D341Med (cell line): ENCODE measurements around the gene VASN.
"Not testable (repeated sequence)": the region's sequence is repeated elsewhere in the genome, so short reads cannot be mapped to it uniquely, and the experiment has no call there.

ENCODE experiments used
- DNase-seq: peaks from one replicate; pipeline ENCODE4 v3.0.0; 2012; ENCODE audit warnings: low spot score

The VASN gene

DNA sequence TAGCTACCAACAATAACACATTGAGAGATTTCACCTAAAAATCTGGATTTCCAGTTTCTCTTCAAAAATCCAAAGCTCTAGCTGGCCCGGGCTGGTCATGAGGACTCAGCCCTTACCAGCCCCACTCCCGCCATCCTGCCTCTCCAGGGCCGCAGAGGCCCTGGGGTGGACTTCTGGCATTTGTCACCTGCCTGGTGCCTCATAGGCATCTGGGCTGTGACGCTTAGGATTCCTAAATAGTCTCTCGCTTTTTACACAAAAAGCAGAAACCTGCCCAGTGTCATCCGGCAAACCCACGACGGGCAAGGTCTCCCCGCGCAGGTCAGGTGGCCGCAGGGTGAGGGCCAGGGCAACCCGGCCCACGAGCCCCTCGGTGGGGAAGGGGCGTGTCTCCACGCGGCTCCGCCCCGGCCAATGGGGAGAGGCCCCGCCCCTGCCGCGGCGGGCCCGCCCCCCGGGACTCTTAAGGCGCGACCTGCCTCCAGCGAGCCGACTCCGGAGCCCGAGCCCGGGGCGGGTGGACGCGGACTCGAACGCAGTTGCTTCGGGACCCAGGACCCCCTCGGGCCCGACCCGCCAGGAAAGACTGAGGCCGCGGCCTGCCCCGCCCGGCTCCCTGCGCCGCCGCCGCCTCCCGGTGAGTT, at the start of gene VASN:
Gene VASN, plus strand, starts transcription at position 492 of the 644 bp plus-strand sequence. CDS start 9,030 bp downstream, outside the sequence.
- peak; percentile 97 for DNase-seq

- DNase-seq: no peak
These were observed 49.3 kb upstream of the VASN start for GRCh38 chr16:4322121-4323052.

GRCh38 chr16:4323071-4323844, 48.4 kb upstream of the VASN start:
- no peak for DNase-seq

DNA sequence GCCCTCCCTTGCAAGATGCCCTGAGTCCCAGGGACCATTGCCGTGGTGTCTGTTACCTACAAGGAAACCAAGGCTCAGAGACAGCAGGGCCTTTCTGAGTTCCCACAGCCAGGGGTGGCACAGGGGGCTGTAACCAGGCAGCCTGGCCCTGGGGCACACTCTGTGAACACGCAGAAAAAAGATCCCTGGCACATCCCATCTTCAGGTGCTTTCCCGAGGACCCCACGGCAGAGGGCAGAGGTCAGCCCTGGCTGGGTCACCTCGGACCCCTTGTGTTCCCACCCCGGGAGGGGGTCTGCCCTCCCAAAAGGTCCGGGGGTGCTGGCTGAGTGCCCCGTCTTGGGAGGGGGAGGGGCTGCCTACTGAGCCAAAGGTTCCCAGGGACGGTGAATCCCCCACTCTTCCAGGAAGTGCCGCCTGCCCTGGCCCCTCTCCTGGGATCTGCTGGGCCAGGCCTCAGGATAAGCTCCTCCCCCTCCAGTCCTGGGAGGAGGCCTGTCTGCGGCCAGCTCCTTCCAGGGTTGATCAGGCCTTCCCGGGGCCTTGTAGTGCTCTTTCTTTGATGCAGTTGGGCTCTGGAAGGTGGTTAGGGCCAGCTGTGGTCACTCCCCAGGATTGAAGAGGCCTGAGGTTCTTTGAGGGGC, 47.7 kb upstream of the VASN start:
- DNase-seq: peak; percentile 64

DNA sequence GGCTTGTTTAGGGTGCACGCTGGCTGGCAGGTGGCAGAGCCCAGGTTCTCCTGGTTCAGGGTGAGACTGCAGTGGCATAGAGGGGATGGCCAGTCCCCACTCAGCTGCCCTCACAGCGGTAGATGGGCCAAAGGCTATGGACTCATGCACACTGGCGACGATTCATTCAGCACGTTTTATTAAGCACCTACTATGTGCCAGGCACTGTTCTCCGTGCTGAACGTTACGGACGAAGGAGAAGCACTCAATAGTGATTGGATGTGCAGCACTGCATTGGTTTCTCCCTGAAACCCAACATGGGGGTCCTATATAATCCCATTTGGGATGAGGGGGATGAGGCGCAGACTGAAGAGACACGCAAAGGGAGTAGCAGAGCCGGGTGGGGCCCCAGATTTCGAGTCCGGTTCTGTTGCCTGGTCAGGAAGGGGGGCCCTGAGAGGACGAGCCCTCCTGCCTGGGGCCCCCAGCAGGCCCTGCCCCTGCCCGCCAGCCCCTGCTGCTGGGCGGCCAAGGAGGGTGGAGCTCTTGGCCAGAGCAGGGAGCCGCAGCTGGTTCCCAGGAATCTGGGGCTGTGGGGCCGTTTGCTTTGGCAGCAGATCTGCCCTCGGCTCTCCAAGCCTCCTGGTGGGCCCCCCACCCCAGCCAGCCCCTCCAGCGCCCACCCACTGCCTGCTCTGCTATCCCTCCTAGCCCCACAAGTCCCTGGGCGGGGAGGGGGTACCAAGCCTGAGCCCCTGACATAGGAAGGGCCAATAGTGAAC, 47.0 kb upstream of the VASN start:
- no peak for DNase-seq

DNA sequence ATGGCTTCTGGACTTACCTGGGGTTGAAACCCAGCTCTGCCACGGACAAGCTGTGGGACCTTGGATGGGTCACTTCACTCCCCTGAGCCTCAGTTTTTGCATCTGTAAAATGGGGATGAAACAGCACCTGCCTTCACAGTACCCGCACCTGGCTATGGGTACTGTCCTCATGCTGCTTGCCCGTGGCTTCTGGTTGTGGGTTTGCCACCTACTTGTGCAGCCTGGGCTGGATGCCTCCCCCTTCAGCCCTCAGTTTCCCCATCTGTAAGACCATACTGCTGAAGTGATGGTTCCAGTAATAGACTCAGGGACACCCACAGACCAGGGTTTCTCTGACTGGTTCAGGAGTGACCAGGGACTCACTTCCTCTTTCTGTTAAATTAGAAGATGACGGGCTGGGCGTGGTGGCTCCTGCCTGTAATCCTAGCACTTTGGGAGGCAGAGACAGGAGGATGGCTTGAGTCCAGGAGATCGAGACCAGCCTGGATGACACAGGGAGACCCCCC, 46.3 kb upstream of the VASN start:
- DNase-seq: no peak

GRCh38 chr16:4327386-4328045, 44.1 kb upstream of the VASN start:
- DNase-seq: no peak

- DNase-seq: no peak
These were observed 43.4 kb upstream of the VASN start for GRCh38 chr16:4328046-4328781.

- no peak for DNase-seq
These were observed 42.6 kb upstream of the VASN start for GRCh38 chr16:4328782-4329775.

- peak; percentile 89 for DNase-seq
These were observed 41.3 kb upstream of the VASN start for GRCh38 chr16:4330277-4330874.

GRCh38 chr16:4332083-4332482, 39.6 kb upstream of the VASN start:
- no peak for DNase-seq

GRCh38 chr16:4332623-4333307, 38.9 kb upstream of the VASN start:
- DNase-seq: no peak

- DNase-seq: no peak
These were observed 38.4 kb upstream of the VASN start for GRCh38 chr16:4333308-4333638.

DNA sequence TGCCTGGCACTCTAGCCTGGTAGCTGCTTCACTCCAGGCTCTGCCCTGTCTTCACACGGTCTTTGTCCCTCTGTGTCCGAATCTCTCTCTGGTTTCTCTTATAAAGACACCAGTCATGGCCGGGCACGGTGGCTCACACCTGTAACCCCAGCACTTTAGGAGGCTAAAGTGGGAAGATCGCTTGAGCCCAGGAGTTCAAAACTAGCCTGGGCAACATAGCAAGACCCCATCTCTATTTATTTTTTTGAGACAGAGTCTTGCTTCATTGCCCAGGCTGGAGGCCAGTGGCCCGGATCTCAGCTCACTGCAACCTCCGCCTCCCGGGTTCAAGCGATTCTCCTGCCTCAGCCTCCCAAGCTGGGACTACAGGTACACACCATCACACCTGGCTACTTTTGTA, 37.9 kb upstream of the VASN start:
- DNase-seq: not testable (repeated sequence)

DNA sequence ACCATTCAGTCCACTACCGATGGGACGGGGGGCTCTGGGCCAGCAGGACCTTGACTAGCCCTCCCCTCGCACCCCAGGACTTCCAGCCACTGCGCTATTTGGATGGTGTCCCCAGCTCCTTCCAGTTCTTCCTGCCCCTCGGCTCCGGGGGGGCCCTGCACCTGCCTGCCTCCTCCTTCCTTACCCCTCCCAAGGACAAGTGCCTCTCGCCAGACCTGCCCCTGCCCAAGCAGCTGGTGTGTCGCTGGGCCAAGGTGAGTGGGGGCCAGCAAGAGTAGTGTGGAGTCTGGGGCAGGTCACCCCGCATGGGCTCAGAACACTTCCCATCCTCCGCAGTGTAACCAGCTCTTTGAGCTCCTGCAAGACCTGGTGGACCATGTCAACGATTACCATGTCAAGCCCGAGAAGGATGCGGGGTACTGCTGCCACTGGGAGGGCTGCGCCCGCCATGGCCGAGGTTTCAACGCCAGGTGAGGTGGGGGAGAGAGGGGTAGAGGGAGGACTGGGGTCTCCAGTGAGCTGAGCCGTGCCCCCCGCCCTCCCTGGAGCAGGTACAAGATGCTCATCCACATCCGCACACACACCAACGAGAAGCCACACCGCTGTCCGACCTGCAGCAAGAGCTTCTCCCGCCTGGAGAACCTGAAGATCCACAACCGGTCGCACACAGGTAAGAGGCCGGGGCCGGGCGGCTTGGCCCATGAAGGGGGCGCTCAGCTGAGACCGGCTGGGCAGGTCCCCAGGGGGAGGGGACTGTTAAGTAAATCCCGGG, 36.7 kb upstream of the VASN start:
- no peak for DNase-seq

GRCh38 chr16:4336701-4337539, 34.7 kb upstream of the VASN start:
- DNase-seq: no peak
